GM12878 (cell line): ENCODE measurements around the gene DUSP15. TPM values are rescaled to one million over a fixed set of nuclear protein-coding genes. Genes with fewer than 3 reads are reported as not detected.

Experiments used
- polyA plus RNA-seq, 11 experiments: library from polyadenylated mRNA; depleted of rRNA in 4 of 11; unstranded in 6 of 11; stranded (reverse) in 5 of 11; fragments of >200 nt; fragmentation: Nextera tagmentation in 4 of 11; fragmentation: Illumina TruSeq in 1 of 11; extraction: Ambion mirVana in 4 of 11; extraction: Trizol in 1 of 11; gene quantifications; 1 replicate in 1 of 11; 2 replicates in 10 of 11; pipeline versions ENCODE4 v1.2.1 to v1.2.3, GENCODE V29; 2011 to 2016; ENCODE audit warnings: inconsistent platforms in 2 of 11, missing spikeins in 2 of 11, low read depth in 1 of 11
- small RNA-seq: library from RNA; depleted of rRNA; stranded (forward); fragments of <200 nt; gene quantifications from one replicate; pipeline ENCODE3, GENCODE V24; 2014
- total RNA-seq, 4 experiments: library from RNA; depleted of rRNA in 3 of 4; stranded (reverse); fragments of >200 nt in 3 of 4; fragmentation: Illumina TruSeq in 1 of 4; extraction: Trizol in 1 of 4; gene quantifications; 2 replicates each; pipeline versions ENCODE4 v1.2.1 to v1.2.3, GENCODE V29; 2013 to 2021

Gene DUSP15
- total and polyA plus RNA-seq, 10 of the 15 experiments (the other 5 are each of a cell fraction or from before 2014, with no cell fraction given): 0.06 to 2.5 (median 0.67) TPM; not detected in 1

Small RNA genes within 50 kb of the gene (small RNA-seq; reads per million reads assigned to genes)
- not detected for gene RNU1-94P

Other genes with a start within 250 kb of the DUSP15 start
Only the 7 nearest of the 11 such genes appear.
- gene TPX2, start 131.2 kb downstream of the DUSP15 start, total RNA-seq (2014; rRNA removed): 84.4 and 96.5 TPM in 2 replicates
- 88.6 and 93.6 TPM in 2 replicates for gene TPX2, start 131.2 kb downstream of the DUSP15 start, total RNA-seq (2014; rRNA removed; fragmentation: Illumina TruSeq; extraction: Trizol)
- gene TPX2, start 131.2 kb downstream of the DUSP15 start, total RNA-seq (2021): 101 and 104 TPM in 2 replicates
- gene TPX2, start 131.2 kb downstream of the DUSP15 start, polyA plus RNA-seq (2011; rRNA removed): 68.5 and 73.4 TPM in 2 replicates
- 144 and 168 TPM in 2 replicates for gene TPX2, start 131.2 kb downstream of the DUSP15 start, polyA plus RNA-seq (2014; fragmentation: Illumina TruSeq; extraction: Trizol)
- 10 to 100 TPM; 29.7 to 40.7 TPM for gene TPX2, start 131.2 kb downstream of the DUSP15 start, polyA plus RNA-seq (2014; fragmentation: Nextera tagmentation; extraction: Ambion mirVana)
- 61.7 and 62.9 TPM in 2 replicates for gene TPX2, start 131.2 kb downstream of the DUSP15 start, polyA plus RNA-seq (2014; rRNA removed)
- 100 to 1,000 TPM; 120 to 123 TPM for gene TPX2, start 131.2 kb downstream of the DUSP15 start, polyA plus RNA-seq (2016; fragmentation: Nextera tagmentation; extraction: Ambion mirVana)
- gene MYLK2, start 51.2 kb downstream of the DUSP15 start, total RNA-seq (2014; rRNA removed): 0.28 and 0.44 TPM in 2 replicates
- gene MYLK2, start 51.2 kb downstream of the DUSP15 start, total RNA-seq (2014; rRNA removed; fragmentation: Illumina TruSeq; extraction: Trizol): 0.18 and 0.23 TPM in 2 replicates
- 0.58 and 0.67 TPM in 2 replicates for gene MYLK2, start 51.2 kb downstream of the DUSP15 start, total RNA-seq (2021)
- gene MYLK2, start 51.2 kb downstream of the DUSP15 start, polyA plus RNA-seq (2011; rRNA removed): 0.06 and 0.07 TPM in 2 replicates
- 0.08 and 0.09 TPM in 2 replicates for gene MYLK2, start 51.2 kb downstream of the DUSP15 start, polyA plus RNA-seq (2014; fragmentation: Illumina TruSeq; extraction: Trizol)
- gene MYLK2, start 51.2 kb downstream of the DUSP15 start, polyA plus RNA-seq (2014; fragmentation: Nextera tagmentation; extraction: Ambion mirVana): under 1 TPM in 1 of 2 experiments, not detected in 1; 0.04 TPM
- gene MYLK2, start 51.2 kb downstream of the DUSP15 start, polyA plus RNA-seq (2014; rRNA removed): 0.47 and 0.80 TPM in 2 replicates
- gene MYLK2, start 51.2 kb downstream of the DUSP15 start, polyA plus RNA-seq (2016; fragmentation: Nextera tagmentation; extraction: Ambion mirVana): under 1 TPM; 0.15 to 0.24 TPM
- not detected in 2 replicates for gene FOXS1, start 24.9 kb downstream of the DUSP15 start, total RNA-seq (2014; rRNA removed)
- not detected in 2 replicates for gene FOXS1, start 24.9 kb downstream of the DUSP15 start, total RNA-seq (2014; rRNA removed; fragmentation: Illumina TruSeq; extraction: Trizol)
- gene FOXS1, start 24.9 kb downstream of the DUSP15 start, total RNA-seq (2021): not detected in 2 replicates
- not detected in 2 replicates for gene FOXS1, start 24.9 kb downstream of the DUSP15 start, polyA plus RNA-seq (2011; rRNA removed)
- gene FOXS1, start 24.9 kb downstream of the DUSP15 start, polyA plus RNA-seq (2014; fragmentation: Illumina TruSeq; extraction: Trizol): not detected in 2 replicates
- not detected for gene FOXS1, start 24.9 kb downstream of the DUSP15 start, polyA plus RNA-seq (2014; fragmentation: Nextera tagmentation; extraction: Ambion mirVana)
- not detected in 2 replicates for gene FOXS1, start 24.9 kb downstream of the DUSP15 start, polyA plus RNA-seq (2014; rRNA removed)
- gene FOXS1, start 24.9 kb downstream of the DUSP15 start, polyA plus RNA-seq (2016; fragmentation: Nextera tagmentation; extraction: Ambion mirVana): not detected
- gene TTLL9, start 107 bp upstream of the DUSP15 start, total RNA-seq (2014; rRNA removed): 0.17 TPM in 1 of 2 replicates, not detected in the other
- 0.04 and 0.09 TPM in 2 replicates for gene TTLL9, start 107 bp upstream of the DUSP15 start, total RNA-seq (2014; rRNA removed; fragmentation: Illumina TruSeq; extraction: Trizol)
- 0.08 and 0.21 TPM in 2 replicates for gene TTLL9, start 107 bp upstream of the DUSP15 start, total RNA-seq (2021)
- 0.62 and 0.77 TPM in 2 replicates for gene TTLL9, start 107 bp upstream of the DUSP15 start, polyA plus RNA-seq (2011; rRNA removed)
- 0.14 and 0.15 TPM in 2 replicates for gene TTLL9, start 107 bp upstream of the DUSP15 start, polyA plus RNA-seq (2014; fragmentation: Illumina TruSeq; extraction: Trizol)
- gene TTLL9, start 107 bp upstream of the DUSP15 start, polyA plus RNA-seq (2014; fragmentation: Nextera tagmentation; extraction: Ambion mirVana): under 1 TPM in 1 of 2 experiments, not detected in 1; 0.03 TPM
- 0.14 and 0.22 TPM in 2 replicates for gene TTLL9, start 107 bp upstream of the DUSP15 start, polyA plus RNA-seq (2014; rRNA removed)
- under 1 TPM in 1 of 2 experiments, not detected in 1; 0.08 TPM for gene TTLL9, start 107 bp upstream of the DUSP15 start, polyA plus RNA-seq (2016; fragmentation: Nextera tagmentation; extraction: Ambion mirVana)
- 13.1 and 16.4 TPM in 2 replicates for gene PDRG1, start 81.5 kb upstream of the DUSP15 start, total RNA-seq (2014; rRNA removed)
- 10.4 and 11.1 TPM in 2 replicates for gene PDRG1, start 81.5 kb upstream of the DUSP15 start, total RNA-seq (2014; rRNA removed; fragmentation: Illumina TruSeq; extraction: Trizol)
- 20.9 and 21.4 TPM in 2 replicates for gene PDRG1, start 81.5 kb upstream of the DUSP15 start, total RNA-seq (2021)
- gene PDRG1, start 81.5 kb upstream of the DUSP15 start, polyA plus RNA-seq (2011; rRNA removed): 18.6 and 25.6 TPM in 2 replicates
- gene PDRG1, start 81.5 kb upstream of the DUSP15 start, polyA plus RNA-seq (2014; fragmentation: Illumina TruSeq; extraction: Trizol): 13.2 and 17.9 TPM in 2 replicates
- gene PDRG1, start 81.5 kb upstream of the DUSP15 start, polyA plus RNA-seq (2014; fragmentation: Nextera tagmentation; extraction: Ambion mirVana): 10 to 100 TPM; 34.1 to 55.8 TPM
- 20.1 and 21.6 TPM in 2 replicates for gene PDRG1, start 81.5 kb upstream of the DUSP15 start, polyA plus RNA-seq (2014; rRNA removed)
- 10 to 100 TPM; 30.5 to 32.9 TPM for gene PDRG1, start 81.5 kb upstream of the DUSP15 start, polyA plus RNA-seq (2016; fragmentation: Nextera tagmentation; extraction: Ambion mirVana)
- gene XKR7, start 97.6 kb upstream of the DUSP15 start, total RNA-seq (2014; rRNA removed): under 0.01 TPM in 1 of 2 replicates, not detected in the other
- gene XKR7, start 97.6 kb upstream of the DUSP15 start, total RNA-seq (2014; rRNA removed; fragmentation: Illumina TruSeq; extraction: Trizol): not detected in 2 replicates
- gene XKR7, start 97.6 kb upstream of the DUSP15 start, total RNA-seq (2021): not detected in 2 replicates
- not detected in 2 replicates for gene XKR7, start 97.6 kb upstream of the DUSP15 start, polyA plus RNA-seq (2011; rRNA removed)
- gene XKR7, start 97.6 kb upstream of the DUSP15 start, polyA plus RNA-seq (2014; fragmentation: Illumina TruSeq; extraction: Trizol): not detected in 2 replicates
- gene XKR7, start 97.6 kb upstream of the DUSP15 start, polyA plus RNA-seq (2014; fragmentation: Nextera tagmentation; extraction: Ambion mirVana): not detected
- gene XKR7, start 97.6 kb upstream of the DUSP15 start, polyA plus RNA-seq (2014; rRNA removed): not detected in 2 replicates
- not detected for gene XKR7, start 97.6 kb upstream of the DUSP15 start, polyA plus RNA-seq (2016; fragmentation: Nextera tagmentation; extraction: Ambion mirVana)
- not detected in 2 replicates for gene CCM2L, start 139.9 kb upstream of the DUSP15 start, total RNA-seq (2014; rRNA removed)
- not detected in 2 replicates for gene CCM2L, start 139.9 kb upstream of the DUSP15 start, total RNA-seq (2014; rRNA removed; fragmentation: Illumina TruSeq; extraction: Trizol)
- gene CCM2L, start 139.9 kb upstream of the DUSP15 start, total RNA-seq (2021): not detected in 2 replicates
- gene CCM2L, start 139.9 kb upstream of the DUSP15 start, polyA plus RNA-seq (2011; rRNA removed): not detected in 2 replicates
- gene CCM2L, start 139.9 kb upstream of the DUSP15 start, polyA plus RNA-seq (2014; fragmentation: Illumina TruSeq; extraction: Trizol): not detected in 2 replicates
- not detected for gene CCM2L, start 139.9 kb upstream of the DUSP15 start, polyA plus RNA-seq (2014; fragmentation: Nextera tagmentation; extraction: Ambion mirVana)
- gene CCM2L, start 139.9 kb upstream of the DUSP15 start, polyA plus RNA-seq (2014; rRNA removed): not detected in 2 replicates
- not detected for gene CCM2L, start 139.9 kb upstream of the DUSP15 start, polyA plus RNA-seq (2016; fragmentation: Nextera tagmentation; extraction: Ambion mirVana)